Measurements from ENCODE around the gene ZFHX3. TPM values are rescaled to one million over a fixed set of nuclear protein-coding genes. Genes with fewer than 3 reads are reported as not detected.
"Not testable (repeated sequence)": the region's sequence is repeated elsewhere in the genome, so short reads cannot be mapped to it uniquely, and the experiment has no call there.

Gene ZFHX3
- total RNA-seq, 2 donors from 2014 or later, result 57.7 to 70.1 TPM

- H3K27ac ChIP-seq, result peak overlapping the region; percentile 9 to 31
- peak overlapping the region; percentile 40 for H3K4me3 ChIP-seq
- TF ChIP-seq, protein P1, sequence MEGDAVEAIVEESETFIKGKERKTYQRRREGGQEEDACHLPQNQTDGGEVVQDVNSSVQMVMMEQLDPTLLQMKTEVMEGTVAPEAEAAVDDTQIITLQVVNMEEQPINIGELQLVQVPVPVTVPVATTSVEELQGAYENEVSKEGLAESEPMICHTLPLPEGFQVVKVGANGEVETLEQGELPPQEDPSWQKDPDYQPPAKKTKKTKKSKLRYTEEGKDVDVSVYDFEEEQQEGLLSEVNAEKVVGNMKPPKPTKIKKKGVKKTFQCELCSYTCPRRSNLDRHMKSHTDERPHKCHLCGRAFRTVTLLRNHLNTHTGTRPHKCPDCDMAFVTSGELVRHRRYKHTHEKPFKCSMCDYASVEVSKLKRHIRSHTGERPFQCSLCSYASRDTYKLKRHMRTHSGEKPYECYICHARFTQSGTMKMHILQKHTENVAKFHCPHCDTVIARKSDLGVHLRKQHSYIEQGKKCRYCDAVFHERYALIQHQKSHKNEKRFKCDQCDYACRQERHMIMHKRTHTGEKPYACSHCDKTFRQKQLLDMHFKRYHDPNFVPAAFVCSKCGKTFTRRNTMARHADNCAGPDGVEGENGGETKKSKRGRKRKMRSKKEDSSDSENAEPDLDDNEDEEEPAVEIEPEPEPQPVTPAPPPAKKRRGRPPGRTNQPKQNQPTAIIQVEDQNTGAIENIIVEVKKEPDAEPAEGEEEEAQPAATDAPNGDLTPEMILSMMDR (IDR thresholded peaks at IDR 0.05), result no peak
- no peaks in the 10 kb centered on the region for H3K27me3 ChIP-seq (replicated peaks; ENCODE audit: insufficient read depth)
- DNase-seq (ENCODE audit: low spot score) (no peak), ATAC-seq (ENCODE audit: insufficient number of reproducible peaks, low FRiP score, low read depth) (no peak)
- peaks cover 30 to 75% of the 10 kb centered on the region in 2 donors for H3K4me1 ChIP-seq (ENCODE audit: control insufficient read depth in 1 of 2, low read depth in 2 of 2)
- H3K36me3 ChIP-seq, result peaks cover 4% of the 10 kb centered on the region
- peaks cover 3% of the 10 kb centered on the region for H3K9me3 ChIP-seq
These were observed 47.7 kb downstream of the ZFHX3 start for GRCh38 chr16:73000020-73000906.

DNA sequence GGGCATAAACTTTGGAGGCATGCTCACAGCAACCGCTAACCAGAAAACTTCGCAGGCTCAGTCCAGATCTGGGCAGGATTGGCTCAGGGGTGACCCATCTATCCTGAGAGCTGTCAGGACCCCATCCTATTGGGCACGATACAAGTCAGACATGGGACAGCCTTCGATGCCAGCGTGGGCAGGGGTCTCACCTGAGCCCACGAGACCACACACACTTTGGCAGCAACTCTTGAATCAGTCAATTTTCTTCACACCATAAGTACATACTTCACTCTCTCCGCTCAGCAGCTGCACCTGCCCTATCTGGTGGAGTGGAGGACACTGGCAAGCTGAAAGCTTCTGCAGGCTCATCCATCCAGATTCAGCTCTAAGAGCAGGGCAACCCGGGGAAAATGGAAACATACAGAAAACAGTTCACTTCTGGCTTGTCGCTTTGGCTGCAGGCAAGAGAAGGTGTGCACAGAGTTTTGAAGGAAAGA is 48.3 kb downstream of the ZFHX3 start:
- Histone ChIP-seq H3K36me3 (peaks cover 4% of the 10 kb centered on the region), H3K4me1 (ENCODE audit: control insufficient read depth in 1 of 2, low read depth in 2 of 2) (peaks cover 30 to 81% of the 10 kb centered on the region in 2 donors), H3K27ac (peak overlapping the region in 1 of 2 donors; percentile 9), H3K9me3 (peaks cover 3% of the 10 kb centered on the region), H3K4me3 (peak overlapping the region; percentile 40), H3K27me3 (replicated peaks; ENCODE audit: insufficient read depth) (no peaks in the 10 kb centered on the region)
- TF ChIP-seq, protein P1 (IDR thresholded peaks at IDR 0.05), result no peak
- DNase-seq (ENCODE audit: low spot score) (no peak), ATAC-seq (ENCODE audit: insufficient number of reproducible peaks, low FRiP score, low read depth) (no peak)

DNA sequence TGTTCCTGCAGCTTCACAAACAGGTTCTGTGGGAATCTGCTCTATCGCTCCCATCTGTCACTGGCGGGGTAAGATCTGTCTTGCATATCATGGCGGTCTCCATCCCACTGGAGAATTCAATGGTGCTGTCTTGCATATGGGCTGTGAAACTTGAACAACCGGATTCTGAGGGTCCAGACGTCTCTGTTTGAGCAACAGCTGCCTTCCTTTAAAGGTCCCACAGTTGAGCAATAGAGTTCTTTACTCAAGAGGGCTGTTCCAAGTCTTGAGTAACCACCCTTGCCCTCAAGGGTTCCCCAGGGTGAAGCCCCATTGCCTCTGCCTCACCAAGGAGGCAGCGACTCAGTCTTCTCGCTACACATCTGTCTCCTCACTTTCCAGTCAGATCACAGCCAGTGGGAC is 50.8 kb downstream of the ZFHX3 start:
- H3K27me3 ChIP-seq (replicated peaks; ENCODE audit: insufficient read depth), result no peaks in the 10 kb centered on the region
- no peak for DNase-seq (ENCODE audit: low spot score)
- TF ChIP-seq, protein P1 (IDR thresholded peaks at IDR 0.05), result no peak
- no peak overlapping the region for H3K4me3 ChIP-seq
- peaks cover 4% of the 10 kb centered on the region for H3K36me3 ChIP-seq
- H3K4me1 ChIP-seq (ENCODE audit: control insufficient read depth in 1 of 2, low read depth in 2 of 2), result peaks cover 22 to 91% of the 10 kb centered on the region in 2 donors
- ATAC-seq (ENCODE audit: insufficient number of reproducible peaks, low FRiP score, low read depth), result no peak
- no peak overlapping the region for H3K27ac ChIP-seq
- peaks cover 3% of the 10 kb centered on the region for H3K9me3 ChIP-seq

GRCh38 chr16:72996291-72997062 is 51.5 kb downstream of the ZFHX3 start:
- H3K36me3 ChIP-seq, result peaks cover 4% of the 10 kb centered on the region
- no peak for ATAC-seq (ENCODE audit: insufficient number of reproducible peaks, low FRiP score, low read depth)
- H3K27me3 ChIP-seq (replicated peaks; ENCODE audit: insufficient read depth), result no peaks in the 10 kb centered on the region
- no peak overlapping the region for H3K4me3 ChIP-seq
- TF ChIP-seq, protein P1 (IDR thresholded peaks at IDR 0.05), result no peak
- H3K4me1 ChIP-seq (ENCODE audit: control insufficient read depth in 1 of 2, low read depth in 2 of 2), result peaks cover 25 to 93% of the 10 kb centered on the region in 2 donors
- H3K9me3 ChIP-seq, result peaks cover 3% of the 10 kb centered on the region
- no peak for DNase-seq (ENCODE audit: low spot score)
- H3K27ac ChIP-seq, result no peak overlapping the region

GRCh38 chr16:72995882-72996270 is 52.1 kb downstream of the ZFHX3 start:
- not testable (repeated sequence) for H3K4me3 ChIP-seq; ATAC-seq (ENCODE audit: insufficient number of reproducible peaks, low FRiP score, low read depth); H3K27me3 ChIP-seq (replicated peaks; ENCODE audit: insufficient read depth); H3K36me3 ChIP-seq; DNase-seq (ENCODE audit: low spot score); H3K27ac ChIP-seq; H3K9me3 ChIP-seq
- peaks cover 31 to 96% of the 10 kb centered on the region in 2 donors for H3K4me1 ChIP-seq (ENCODE audit: control insufficient read depth in 1 of 2, low read depth in 2 of 2)
